WERI-Rb-1 (cell line): ENCODE results near the gene FIBIN.

Experiments
- DNase-seq: peaks from one replicate; pipeline ENCODE4 v3.0.0-alpha.2; 2020
- H3K27ac ChIP-seq: fragments of 250-450 bp; sonication (Bioruptor Pico); 2 replicates; pipeline ENCODE4 v1.5.1; 2020; ENCODE audit warnings: mild to moderate bottlenecking, moderate library complexity
- H3K27me3 ChIP-seq: fragments of 250-450 bp; sonication (Bioruptor Pico); 2 replicates; pipeline ENCODE4 v1.5.1; 2021; ENCODE audit warnings: mild to moderate bottlenecking, low read depth, moderate library complexity; ENCODE audit not compliant: insufficient read depth, severe bottlenecking
- H3K36me3 ChIP-seq: fragments of 250-450 bp; sonication (Bioruptor Pico); 2 replicates; pipeline ENCODE4 v1.5.1; 2020; ENCODE audit warnings: mild to moderate bottlenecking, moderate library complexity
- H3K4me3 ChIP-seq: 2 replicates; pipeline ENCODE4 v1.5.1; 2011; ENCODE audit warnings: low read depth, mild to moderate bottlenecking, control low read depth, low read length
- H3K9me3 ChIP-seq: fragments of 250-450 bp; sonication (Bioruptor Pico); 2 replicates; pipeline ENCODE4 v1.5.1; 2021; ENCODE audit warnings: mild to moderate bottlenecking, moderate library complexity; ENCODE audit not compliant: severe bottlenecking
- TF ChIP-seq, protein P1 (sequence below): IDR thresholded peaks from 2 replicates; pipeline ENCODE4 v1.5.1; 2011; ENCODE audit warnings: low read depth, mild to moderate bottlenecking, control low read depth, inconsistent platforms, low read length

FIBIN gene

DNA sequence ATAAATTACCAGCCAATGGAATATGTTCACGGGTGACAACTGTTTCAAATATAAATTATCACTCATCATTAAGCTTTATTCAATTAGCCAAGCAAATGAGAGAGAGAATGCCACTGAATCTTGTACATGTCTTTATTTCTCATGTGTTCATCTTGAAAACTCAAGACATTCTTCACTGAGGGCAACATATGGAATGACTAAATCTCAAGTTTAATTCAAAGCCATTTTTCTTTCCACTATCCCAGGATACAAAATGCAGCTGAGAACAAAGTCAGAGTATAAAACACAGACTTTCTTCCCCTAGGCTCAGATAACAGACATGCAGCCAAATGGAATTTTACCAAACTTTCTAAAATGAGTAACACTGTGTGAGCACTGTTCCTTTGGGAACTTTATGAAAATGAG, 34.7 kb downstream of the FIBIN start:
- Histone ChIP-seq H3K27me3 (peaks cover 3% of the 10 kb centered on the region), H3K4me3 (no peak overlapping the region), H3K36me3 (no peaks in the 10 kb centered on the region), H3K27ac (no peak overlapping the region), H3K9me3 (no peaks in the 10 kb centered on the region)
- DNase-seq, result no peak
- TF ChIP-seq, protein P1, sequence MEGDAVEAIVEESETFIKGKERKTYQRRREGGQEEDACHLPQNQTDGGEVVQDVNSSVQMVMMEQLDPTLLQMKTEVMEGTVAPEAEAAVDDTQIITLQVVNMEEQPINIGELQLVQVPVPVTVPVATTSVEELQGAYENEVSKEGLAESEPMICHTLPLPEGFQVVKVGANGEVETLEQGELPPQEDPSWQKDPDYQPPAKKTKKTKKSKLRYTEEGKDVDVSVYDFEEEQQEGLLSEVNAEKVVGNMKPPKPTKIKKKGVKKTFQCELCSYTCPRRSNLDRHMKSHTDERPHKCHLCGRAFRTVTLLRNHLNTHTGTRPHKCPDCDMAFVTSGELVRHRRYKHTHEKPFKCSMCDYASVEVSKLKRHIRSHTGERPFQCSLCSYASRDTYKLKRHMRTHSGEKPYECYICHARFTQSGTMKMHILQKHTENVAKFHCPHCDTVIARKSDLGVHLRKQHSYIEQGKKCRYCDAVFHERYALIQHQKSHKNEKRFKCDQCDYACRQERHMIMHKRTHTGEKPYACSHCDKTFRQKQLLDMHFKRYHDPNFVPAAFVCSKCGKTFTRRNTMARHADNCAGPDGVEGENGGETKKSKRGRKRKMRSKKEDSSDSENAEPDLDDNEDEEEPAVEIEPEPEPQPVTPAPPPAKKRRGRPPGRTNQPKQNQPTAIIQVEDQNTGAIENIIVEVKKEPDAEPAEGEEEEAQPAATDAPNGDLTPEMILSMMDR, result no peak

DNA sequence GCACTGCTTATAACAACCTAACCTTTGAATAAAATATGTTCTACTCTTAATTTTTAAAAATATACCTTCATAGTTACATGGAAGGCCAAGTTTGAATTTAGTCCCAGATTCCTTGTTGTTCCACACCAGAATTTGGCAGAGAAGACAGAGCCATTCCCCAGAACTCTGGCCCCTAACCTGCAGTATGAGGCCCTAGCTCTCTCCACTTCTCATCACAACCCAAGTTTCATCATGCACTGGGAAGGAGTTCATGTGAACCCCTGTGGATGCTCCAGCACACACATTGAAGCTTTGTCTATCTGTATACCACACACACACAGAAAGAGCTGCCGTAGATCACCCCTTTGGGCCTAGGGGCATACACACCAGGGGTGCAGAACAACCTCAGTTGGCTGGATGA, 36.1 kb downstream of the FIBIN start:
- no peaks in the 10 kb centered on the region for H3K36me3 ChIP-seq
- H3K9me3 ChIP-seq, result no peaks in the 10 kb centered on the region
- no peak for DNase-seq
- TF ChIP-seq, protein P1, result no peak
- H3K27ac ChIP-seq, result no peak overlapping the region
- peaks cover 10% of the 10 kb centered on the region for H3K27me3 ChIP-seq
- no peak overlapping the region for H3K4me3 ChIP-seq

DNA sequence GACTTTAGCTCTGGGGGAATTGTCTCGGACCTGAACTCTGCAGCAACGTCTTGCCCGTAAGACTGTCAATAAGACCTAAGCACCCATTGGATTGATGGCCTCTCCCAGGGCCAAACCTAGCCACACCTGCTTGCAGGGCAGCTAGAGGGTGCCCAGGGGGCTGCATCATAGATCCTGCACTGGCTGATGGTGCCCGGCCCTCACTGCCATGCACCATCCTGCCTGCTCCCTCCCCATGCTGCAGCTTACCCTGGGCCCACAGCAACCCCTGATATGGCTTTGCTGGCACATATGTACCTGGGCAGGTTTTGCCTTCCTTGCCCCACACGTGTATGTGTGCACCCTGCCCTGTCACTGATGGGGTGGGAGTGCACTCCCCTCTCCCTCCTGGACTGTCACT, 37.8 kb downstream of the FIBIN start:
- Histone ChIP-seq H3K27me3 (peaks cover 10% of the 10 kb centered on the region), H3K9me3 (no peaks in the 10 kb centered on the region), H3K36me3 (no peaks in the 10 kb centered on the region), H3K4me3 (no peak overlapping the region), H3K27ac (no peak overlapping the region)
- TF ChIP-seq, protein P1, result no peak
- DNase-seq, result no peak

DNA sequence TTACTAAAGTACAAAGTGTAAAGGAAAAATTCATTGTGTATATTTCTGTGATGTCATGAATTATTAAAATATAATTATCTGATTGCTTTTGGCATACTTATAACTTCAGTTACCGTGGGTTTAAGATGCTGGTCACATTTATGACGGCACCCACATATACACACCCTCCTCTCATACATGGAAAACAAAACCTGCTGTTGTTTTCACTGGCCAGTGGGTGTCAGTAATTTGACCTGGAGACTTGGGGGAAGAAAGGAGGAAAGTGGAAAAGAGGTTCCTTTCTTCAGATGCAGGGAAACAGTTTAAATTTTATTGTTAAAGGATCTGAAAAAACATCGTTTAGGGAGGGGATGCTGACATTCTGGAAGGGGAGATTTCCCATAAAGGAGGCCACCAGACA, 46.0 kb downstream of the FIBIN start:
- no peak overlapping the region for H3K27ac ChIP-seq
- no peaks in the 10 kb centered on the region for H3K9me3 ChIP-seq
- peaks cover under 1% of the 10 kb centered on the region for H3K27me3 ChIP-seq
- no peak overlapping the region for H3K4me3 ChIP-seq
- H3K36me3 ChIP-seq, result no peaks in the 10 kb centered on the region
- TF ChIP-seq, protein P1, result no peak
- DNase-seq, result no peak

DNA sequence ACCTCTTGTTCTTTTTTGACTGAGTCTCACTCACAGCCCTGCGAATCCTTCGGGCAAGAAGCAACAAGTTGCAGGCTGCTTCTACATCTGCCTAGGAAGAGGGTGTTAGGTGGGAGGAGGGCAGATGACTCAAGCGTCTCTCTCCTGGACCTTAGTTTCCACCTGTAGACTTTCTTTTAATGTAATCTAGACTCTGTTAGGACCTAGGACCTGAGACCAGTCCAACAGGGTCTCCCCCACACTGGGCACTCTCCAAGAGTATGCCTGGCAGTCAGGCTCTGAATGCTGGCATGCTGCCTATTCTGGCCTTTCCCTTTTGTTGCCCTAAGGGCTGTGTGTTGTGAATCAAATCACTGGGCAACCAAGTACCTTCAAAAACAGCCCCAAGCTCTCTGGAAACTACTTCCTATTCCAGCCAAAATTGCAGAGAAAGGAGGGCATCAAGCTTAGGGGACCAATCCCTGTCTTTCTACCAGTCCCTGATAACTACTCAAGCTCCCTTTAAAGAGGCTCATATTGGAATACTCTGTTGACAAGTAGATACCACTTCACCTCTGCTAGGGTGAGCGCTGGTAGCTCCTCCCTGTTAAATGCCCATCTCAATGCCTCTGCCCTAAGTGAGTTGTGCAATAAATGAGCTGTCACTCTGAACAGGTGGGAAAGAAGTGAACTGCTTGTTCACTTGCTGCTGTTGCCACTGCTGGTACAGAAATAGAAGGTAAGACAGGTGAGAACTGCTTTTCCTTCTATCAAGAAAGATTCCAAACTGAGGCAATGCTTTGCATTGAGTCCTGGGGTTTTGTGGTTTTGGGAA, 46.6 kb downstream of the FIBIN start, which contains the start of gene BBOX1:
BBOX1 (plus strand) TSS at position 514 of the 814 bp plus-strand sequence. CDS start 14,616 bp downstream, outside the sequence.
- TF ChIP-seq, protein P1, result no peak
- no peaks in the 10 kb centered on the region for H3K9me3 ChIP-seq
- no peaks in the 10 kb centered on the region for H3K36me3 ChIP-seq
- H3K27me3 ChIP-seq, result no peaks in the 10 kb centered on the region
- H3K27ac ChIP-seq, result no peak within 1 kb of the TSS
- no peak within 1 kb of the TSS for H3K4me3 ChIP-seq
- DNase-seq, result no peak
